H9 (cell line): ENCODE data around the gene GALNT2. TPM values are rescaled to one million over a fixed set of nuclear protein-coding genes. Genes with fewer than 3 reads are reported as not detected.

Experiments used
- DNase-seq: peaks from one replicate; pipeline ENCODE4 v3.0.0-alpha.2; 2017
- H2AFZ ChIP-seq: one replicate; pipeline ENCODE4 v1.6.1; 2013; ENCODE audit warnings: mild to moderate bottlenecking, low read length, control low read depth, moderate library complexity
- H2AK5ac ChIP-seq: 2 replicates; pipeline ENCODE4 v1.6.1; 2013; ENCODE audit warnings: low read length, control low read depth, mixed read lengths; ENCODE audit not compliant: insufficient read length
- H2BK120ac ChIP-seq: one replicate; pipeline ENCODE4 v1.6.1; 2013; ENCODE audit warnings: low read depth, mild to moderate bottlenecking, low read length, control low read depth, inconsistent platforms; ENCODE audit not compliant: poor library complexity, severe bottlenecking
- H2BK12ac ChIP-seq: 2 replicates; pipeline ENCODE4 v1.6.1; 2013; ENCODE audit warnings: low read length, control low read depth, mixed read lengths, low read depth; ENCODE audit not compliant: insufficient read length
- H2BK15ac ChIP-seq: 2 replicates; pipeline ENCODE4 v1.6.1; 2013; ENCODE audit warnings: low read depth, low read length, control low read depth
- H2BK20ac ChIP-seq: one replicate; pipeline ENCODE4 v1.6.1; 2013; ENCODE audit warnings: low read depth, mild to moderate bottlenecking, low read length, control low read depth, inconsistent platforms; ENCODE audit not compliant: poor library complexity, severe bottlenecking
- H2BK5ac ChIP-seq: 2 replicates; pipeline ENCODE4 v1.6.1; 2013; ENCODE audit warnings: low read length, control low read depth, mixed read lengths; ENCODE audit not compliant: insufficient read length
- H3K14ac ChIP-seq: 2 replicates; pipeline ENCODE4 v1.6.1; 2013; ENCODE audit warnings: low read length, control low read depth; ENCODE audit not compliant: insufficient read depth
- H3K18ac ChIP-seq: 2 replicates; pipeline ENCODE4 v1.6.1; 2013; ENCODE audit warnings: low read depth, mild to moderate bottlenecking, mixed read lengths, low read length, control low read depth; ENCODE audit not compliant: insufficient read length
- H3K23ac ChIP-seq: 2 replicates; pipeline ENCODE4 v1.6.1; 2013; ENCODE audit warnings: low read length, control low read depth, mixed read lengths, low read depth; ENCODE audit not compliant: insufficient read length
- H3K23me2 ChIP-seq: 2 replicates; pipeline ENCODE4 v1.6.1; 2013; ENCODE audit warnings: low read depth, mild to moderate bottlenecking, mixed read lengths, low read length, control low read depth; ENCODE audit not compliant: insufficient read length, poor library complexity, severe bottlenecking
- H3K27ac ChIP-seq: 2 replicates; pipeline ENCODE4 v1.5.1; 2013; ENCODE audit warnings: low read length, control low read depth, mixed read lengths, low read depth; ENCODE audit not compliant: insufficient read length
- H3K27me3 ChIP-seq: 2 replicates; pipeline ENCODE4 v1.6.1; 2013; ENCODE audit warnings: low read length, control low read depth, inconsistent platforms; ENCODE audit not compliant: insufficient read depth
- H3K4ac ChIP-seq: 2 replicates; pipeline ENCODE4 v1.6.1; 2013; ENCODE audit warnings: low read depth, mild to moderate bottlenecking, control low read depth, inconsistent platforms, low read length, moderate library complexity
- H3K4me1 ChIP-seq: 2 replicates; pipeline ENCODE4 v1.6.1; 2013; ENCODE audit warnings: low read length, control low read depth, inconsistent platforms; ENCODE audit not compliant: insufficient read depth
- H3K4me2 ChIP-seq: 2 replicates; pipeline ENCODE4 v1.6.1; 2013; ENCODE audit warnings: low read length, control low read depth, mixed read lengths; ENCODE audit not compliant: insufficient read length, insufficient read depth
- H3K56ac ChIP-seq: 2 replicates; pipeline ENCODE4 v1.6.1; 2013; ENCODE audit warnings: low read depth, mild to moderate bottlenecking, mixed read lengths, low read length, control low read depth; ENCODE audit not compliant: insufficient read length
- H3K79me1 ChIP-seq: 2 replicates; pipeline ENCODE4 v1.6.1; 2013; ENCODE audit warnings: low read depth, mild to moderate bottlenecking, moderate library complexity, low read length, control low read depth, inconsistent platforms; ENCODE audit not compliant: insufficient read depth, poor library complexity, severe bottlenecking
- H3K79me2 ChIP-seq: 2 replicates; pipeline ENCODE4 v1.6.1; 2013; ENCODE audit warnings: low read length, control low read depth, inconsistent platforms; ENCODE audit not compliant: insufficient read depth
- H3K9ac ChIP-seq: 2 replicates; pipeline ENCODE4 v1.6.1; 2013; ENCODE audit warnings: low read length, control low read depth, mixed read lengths; ENCODE audit not compliant: insufficient read length; ENCODE audit errors: extremely low read depth
- H3K9me3 ChIP-seq: one replicate; pipeline ENCODE4 v1.6.1; 2013; ENCODE audit warnings: low read depth, low read length, inconsistent platforms; ENCODE audit not compliant: control insufficient read depth
- H3T11ph ChIP-seq: one replicate; pipeline ENCODE4 v1.6.1; 2013; ENCODE audit warnings: mild to moderate bottlenecking, low read length, control low read depth, inconsistent platforms
- H4K20me1 ChIP-seq: one replicate; pipeline ENCODE4 v1.6.1; 2013; ENCODE audit not compliant: control insufficient read depth, insufficient read length, insufficient read depth
- H4K5ac ChIP-seq: 2 replicates; pipeline ENCODE4 v1.6.1; 2013; ENCODE audit warnings: low read depth, mild to moderate bottlenecking, mixed read lengths, low read length, control low read depth; ENCODE audit not compliant: insufficient read length
- H4K8ac ChIP-seq: replicated peaks from 2 replicates; pipeline ENCODE4 v1.6.1; 2013; ENCODE audit warnings: low read length, control low read depth, mixed read lengths, low read depth; ENCODE audit not compliant: insufficient read length
- H4K91ac ChIP-seq: 2 replicates; pipeline ENCODE4 v1.6.1; 2013; ENCODE audit warnings: low read depth, mild to moderate bottlenecking, moderate library complexity, mixed read lengths, low read length, control low read depth; ENCODE audit not compliant: insufficient read length
- H3K27ac Mint-ChIP-seq, 3 experiments: 2 replicates in 2 of 3; 3 replicates in 1 of 3; pipeline ENCODE4 v1.8.0; 2020 to 2021; ENCODE audit warnings: mixed read lengths in 3 of 3, mild to moderate bottlenecking in 1 of 3, moderate library complexity in 1 of 3
- H3K27me3 Mint-ChIP-seq: 2 replicates; pipeline ENCODE4 v1.8.0; 2021; ENCODE audit warnings: low read depth, mild to moderate bottlenecking, moderate library complexity, mixed read lengths
- H3K36me3 Mint-ChIP-seq, 3 experiments: 2 replicates in 2 of 3; 3 replicates in 1 of 3; pipeline ENCODE4 v1.8.0; 2020 to 2021; ENCODE audit warnings: low read depth in 3 of 3, mixed read lengths in 3 of 3; ENCODE audit not compliant: insufficient read depth in 1 of 3
- H3K4me1 Mint-ChIP-seq, 2 experiments: 2 replicates each; pipeline ENCODE4 v1.8.0; 2020; ENCODE audit warnings: mixed read lengths in 2 of 2
- H3K4me3 Mint-ChIP-seq, 2 experiments: 2 replicates in 1 of 2; 3 replicates in 1 of 2; pipeline ENCODE4 v1.8.0; 2020 to 2021; ENCODE audit warnings: mild to moderate bottlenecking in 2 of 2, mixed read lengths in 2 of 2, moderate library complexity in 1 of 2
- H3K9me3 Mint-ChIP-seq, 2 experiments: 2 replicates in 1 of 2; 3 replicates in 1 of 2; pipeline ENCODE4 v1.8.0; 2020; ENCODE audit warnings: mild to moderate bottlenecking in 2 of 2, mixed read lengths in 2 of 2, moderate library complexity in 1 of 2
- CTCF ChIP-seq: fragments of 200-600 bp; sonication (generic); conservative IDR thresholded peaks from 3 replicates; pipeline ENCODE4 v1.8.0; 2021; ENCODE audit warnings: antibody characterized with exemption, mild to moderate bottlenecking
- WGBS: extraction: QIAGEN DNeasy Blood & Tissue Kit; methylation state at CpG from one replicate; pipeline ENCODE4 v1.1.7; 2013; ENCODE audit warnings: missing lambda C conversion rate, low lambda C conversion rate, mixed read lengths; ENCODE audit not compliant: insufficient read length; ENCODE audit errors: extremely low coverage; 5-methylcytosine and 5-hydroxymethylcytosine counted together
- total RNA-seq: library from RNA; stranded (reverse); gene quantifications from 2 replicates; pipeline ENCODE4 v1.2.1, GENCODE V29; 2021

The GALNT2 gene
- total RNA-seq, 1 experiment from 2014 or later = 57.6 TPM

- no CpG with 5 or more reads among the region's 2 CpGs for WGBS
Measured at GRCh38 chr1:230074762-230075161, 7.7 kb downstream of the GALNT2 start.

More at GRCh38 chr1:230074762-230075161, 7.7 kb downstream of the GALNT2 start:
- Histone ChIP-seq H3K23me2 (no peaks in the 10 kb centered on the region), H2AFZ (no peak overlapping the region), H2BK15ac (no peak overlapping the region), H3K79me1 (peaks cover 17% of the 10 kb centered on the region), H4K8ac (no peak overlapping the region), H3K4me1 (peaks cover 7% of the 10 kb centered on the region; the same call in 1 of the 2 replicates), H3K27ac (no peak overlapping the region), H2BK5ac (no peak overlapping the region), H3K23ac (no peak overlapping the region), H2BK12ac (no peak overlapping the region), H2AK5ac (no peak overlapping the region), H3K56ac (no peak overlapping the region), H3K27me3 (no peaks in the 10 kb centered on the region), H3K14ac (no peak overlapping the region), H2BK20ac (no peak overlapping the region), H4K5ac (no peak overlapping the region), H3K4me2 (no peak overlapping the region), H2BK120ac (no peak overlapping the region), H3K9ac (no peak overlapping the region), H3K18ac (no peak overlapping the region), H3T11ph (no peak overlapping the region), H4K91ac (no peak overlapping the region), H3K79me2 (peaks cover 23% of the 10 kb centered on the region; the same call in 1 of the 2 replicates), H3K9me3 (no peaks in the 10 kb centered on the region), H4K20me1 (no peaks in the 10 kb centered on the region), H3K4ac (no peak overlapping the region)
- Mint-ChIP-seq H3K4me3 (no peak overlapping the region), H3K27me3 (no peaks in the 10 kb centered on the region; the same call in 1 of the 2 replicates), H3K9me3 (no peaks in the 10 kb centered on the region), H3K36me3 (peaks cover 2 to 4% (median 3%) of the 10 kb centered on the region in 3 experiments; a peak in 5 of 7 replicates), H3K4me1 (peaks cover 36 to 38% of the 10 kb centered on the region in 2 experiments), H3K27ac (no peak overlapping the region)
- no peak for TF ChIP-seq CTCF
- DNase-seq = no peak
